Measurements from ENCODE around the gene ZNF490. TPM values are rescaled to one million over a fixed set of nuclear protein-coding genes. Genes with fewer than 3 reads are reported as not detected.

The ZNF490 gene
- total and polyA plus RNA-seq, 9 donors: 0.98 to 12.5 (median 7.0) TPM

DNA sequence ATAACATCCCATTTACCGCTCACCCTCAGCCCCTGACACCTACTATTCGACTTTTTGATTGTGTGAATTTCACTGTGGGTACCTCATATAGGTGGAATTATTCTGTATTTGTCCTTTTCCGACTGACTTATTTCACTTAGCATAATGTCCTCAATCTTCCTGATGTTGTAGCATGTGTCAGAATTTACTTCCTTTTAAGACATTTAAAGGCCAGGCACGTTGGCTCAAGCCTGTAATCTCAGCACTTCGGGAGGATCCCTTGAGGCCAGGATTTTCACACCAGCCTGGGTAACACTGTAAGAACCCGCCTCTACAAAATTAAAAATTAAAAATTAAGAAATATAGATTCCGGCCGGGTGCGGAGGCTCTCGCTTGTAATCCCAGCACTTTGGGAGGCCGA lies 13.0 kb downstream of the ZNF490 start:
- Histone ChIP-seq H3K4me1 (ENCODE audit: insufficient read depth) (no peaks in the 10 kb centered on the region), H3K36me3 (no peaks in the 10 kb centered on the region), H3K9me3 (no peaks in the 10 kb centered on the region), H3K27ac (no peak overlapping the region), H3K27me3 (no peaks in the 10 kb centered on the region), H3K4me3 (no peak overlapping the region)
- intact Hi-C loops (cut with DNase I): no loop called here
- DNase-seq: no peak
- 86 to 88% (median 86%) methylated on average over 11 of the region's 11 CpGs for WGBS, 3 donors
- TF ChIP-seq EP300 (IDR thresholded peaks at IDR 0.05) (no peak), POLR2A (IDR thresholded peaks at IDR 0.05) (no peak)

DNA sequence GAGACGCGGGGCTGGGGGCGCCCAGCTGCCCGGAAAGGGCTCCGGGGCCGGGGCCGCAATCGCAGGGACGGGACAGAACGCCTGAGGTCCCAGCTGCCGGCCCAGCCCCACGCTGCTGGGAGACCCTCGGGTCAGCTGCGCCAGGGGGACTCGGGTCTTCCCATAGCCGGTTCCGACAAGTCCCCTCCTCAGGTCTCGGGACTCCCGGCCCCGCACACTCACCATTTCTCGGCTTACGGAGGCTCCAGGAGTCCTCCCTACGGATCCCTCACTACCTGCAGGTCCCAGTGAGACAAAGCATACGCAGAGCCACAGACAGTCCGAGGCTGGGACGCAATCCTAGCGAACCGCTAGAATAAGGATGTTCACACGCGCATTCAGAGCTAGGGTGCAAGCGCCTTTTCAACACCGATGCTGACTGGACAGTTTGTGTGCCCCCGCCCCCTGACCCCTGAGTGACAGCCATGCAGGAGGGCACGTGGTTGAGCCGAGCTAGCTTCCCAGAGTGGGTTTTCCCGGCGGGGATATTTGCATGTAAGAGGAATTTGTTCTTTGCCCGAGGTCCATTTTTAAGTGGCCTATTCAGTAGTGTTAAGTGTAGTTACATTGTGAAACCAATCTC lies 13.6 kb downstream of the ZNF490 start:
- intact Hi-C loops (cut with DNase I): no loop called here
- TF ChIP-seq EP300 (IDR thresholded peaks at IDR 0.05): no peak
- no peak for TF ChIP-seq POLR2A (IDR thresholded peaks at IDR 0.05)
- no peak for TF ChIP-seq CTCF (IDR thresholded peaks at IDR 0.05)

DNA sequence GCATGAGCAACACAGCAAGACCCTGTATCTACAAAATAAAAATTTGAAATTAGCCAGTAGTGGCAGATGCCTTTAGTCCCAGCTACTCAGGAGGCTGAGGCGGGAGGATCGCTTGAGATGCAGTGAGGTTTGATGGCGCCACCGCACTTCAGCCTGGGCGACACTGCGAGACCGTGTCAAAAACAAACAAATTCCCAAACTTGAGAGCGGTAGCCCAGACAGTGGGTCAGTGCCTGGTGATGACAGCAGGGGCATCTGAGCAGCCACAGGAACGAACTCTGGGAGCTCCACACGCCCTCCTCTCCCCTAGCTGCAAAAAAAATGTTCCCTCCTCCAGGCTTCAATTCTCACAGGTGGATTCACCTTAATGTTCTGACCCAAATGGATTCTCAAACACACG lies 14.1 kb downstream of the ZNF490 start:
- Histone ChIP-seq H3K36me3 (no peaks in the 10 kb centered on the region), H3K9me3 (no peaks in the 10 kb centered on the region), H3K4me3 (no peak overlapping the region), H3K27ac (no peak overlapping the region), H3K27me3 (no peaks in the 10 kb centered on the region), H3K4me1 (ENCODE audit: insufficient read depth) (no peaks in the 10 kb centered on the region)
- TF ChIP-seq POLR2A (IDR thresholded peaks at IDR 0.05): no peak
- no peak for TF ChIP-seq CTCF (IDR thresholded peaks at IDR 0.05)
- no peak for TF ChIP-seq EP300 (IDR thresholded peaks at IDR 0.05)
- intact Hi-C loops (cut with DNase I): no loop called here
- 89 to 93% (median 92%) methylated on average over 11 of the region's 11 CpGs for WGBS, 3 donors
- peak in 1 of 5 donors; percentile 2 for DNase-seq

More for the DNA sequence above, 13.6 kb downstream of the ZNF490 start:
- Histone ChIP-seq H3K4me3 (no peak overlapping the region), H3K27me3 (no peaks in the 10 kb centered on the region), H3K27ac (no peak overlapping the region), H3K4me1 (ENCODE audit: insufficient read depth) (no peaks in the 10 kb centered on the region), H3K9me3 (no peaks in the 10 kb centered on the region), H3K36me3 (no peaks in the 10 kb centered on the region)
- WGBS, 3 donors: 74 to 78% (median 75%) methylated on average over 36 to 38 of the region's 38 CpGs
- no peak for DNase-seq

GRCh38 chr19:12581100-12581499 lies 29.5 kb downstream of the ZNF490 start:
- TF ChIP-seq EP300 (IDR thresholded peaks at IDR 0.05): no peak
- no peak for TF ChIP-seq CTCF (IDR thresholded peaks at IDR 0.05)
- no peak for TF ChIP-seq POLR2A (IDR thresholded peaks at IDR 0.05)
- Histone ChIP-seq H3K9me3 (peaks cover 0 to 14% of the 10 kb centered on the region in 2 donors), H3K36me3 (no peaks in the 10 kb centered on the region), H3K4me1 (ENCODE audit: insufficient read depth) (no peaks in the 10 kb centered on the region), H3K27ac (no peak overlapping the region), H3K4me3 (no peak overlapping the region), H3K27me3 (no peaks in the 10 kb centered on the region)
- DNase-seq: no peak
- intact Hi-C loops (cut with DNase I): no loop called here
- 86 to 98% (median 97%) methylated on average over 9 of the region's 9 CpGs for WGBS, 3 donors

- Histone ChIP-seq H3K4me3 (no peak overlapping the region), H3K9me3 (peaks cover 0 to 14% of the 10 kb centered on the region in 2 donors), H3K27ac (no peak overlapping the region), H3K27me3 (no peaks in the 10 kb centered on the region), H3K36me3 (no peaks in the 10 kb centered on the region), H3K4me1 (ENCODE audit: insufficient read depth) (no peaks in the 10 kb centered on the region)
- intact Hi-C loops (cut with DNase I): no loop called here
- DNase-seq: no peak
- WGBS, 3 donors: 35 to 58% (median 35%) methylated on average over 11 of the region's 11 CpGs
- TF ChIP-seq CTCF (IDR thresholded peaks at IDR 0.05) (no peak), EP300 (IDR thresholded peaks at IDR 0.05) (no peak), POLR2A (IDR thresholded peaks at IDR 0.05) (no peak)
These were observed 30.4 kb downstream of the ZNF490 start for GRCh38 chr19:12580180-12580694.

Measured in ovary (tissue), 9 donors.